K562 (cell line): Measurements from ENCODE around the gene PARD3B. TPM values are rescaled to one million over a fixed set of nuclear protein-coding genes. Genes with fewer than 3 reads are reported as not detected.

Experiments used
- TCF7 ChIP-seq: sonication (generic); IDR thresholded peaks from 2 replicates; pipeline ENCODE4 v1.6.1; 2016; ENCODE audit warnings: antibody characterized with exemption, borderline replicate concordance
- XRCC4 ChIP-seq: IDR thresholded peaks from one replicate; pipeline ENCODE4 v1.6.1; 2011; ENCODE audit not compliant: insufficient read depth, insufficient read length; ENCODE audit errors: extremely low read depth
- ZBTB40 ChIP-seq, 2 experiments: fragments of 450-650 bp in 1 of 2; sonication (generic) in 1 of 2; formaldehyde crosslinking in 1 of 2; IDR thresholded peaks; 2 replicates each; pipeline versions ENCODE4 v1.7.1 to v1.9.0; 2016 to 2022; ENCODE audit warnings: inconsistent platforms in 1 of 2, mild to moderate bottlenecking in 1 of 2, missing genetic modification reagents in 1 of 2
- ZNF212 ChIP-seq: fragments of 450-650 bp; formaldehyde crosslinking; IDR thresholded peaks from 2 replicates; pipeline ENCODE4 v1.4.0; 2020; ENCODE audit warnings: mild to moderate bottlenecking
- polyA plus RNA-seq, 8 experiments: library from polyadenylated mRNA; depleted of rRNA in 4 of 8; stranded (reverse) in 5 of 8; unstranded in 3 of 8; fragments of >200 nt; fragmentation: Nextera tagmentation in 2 of 8; fragmentation: Illumina TruSeq in 1 of 8; extraction: Ambion mirVana in 2 of 8; extraction: Trizol in 1 of 8; gene quantifications; 2 replicates each; pipeline versions ENCODE4 v1.2.1 to v1.2.3, GENCODE V29; 2011 to 2014; ENCODE audit warnings: inconsistent platforms in 1 of 8, missing spikeins in 1 of 8
- total RNA-seq, 7 experiments: library from RNA; depleted of rRNA in 6 of 7; stranded (reverse); fragments of >200 nt in 6 of 7; fragmentation: Illumina TruSeq in 2 of 7; extraction: Trizol in 2 of 7; gene quantifications; 2 replicates each; pipeline versions ENCODE4 v1.2.1 to v1.2.3, GENCODE V29; 2011 to 2021; ENCODE audit warnings: low replicate concordance in 1 of 7
- TF ChIP-seq, protein P1 (sequence below): fragments of 250-450 bp; sonication (Bioruptor Pico); IDR thresholded peaks from 2 replicates; pipeline ENCODE4 v1.4.0; 2020; ENCODE audit warnings: borderline replicate concordance

PARD3B gene
- total and polyA plus RNA-seq, 9 of the 15 experiments (the other 6 are each of a cell fraction or from before 2014, with no cell fraction given) = 0.15 to 3.0 (median 1.1) TPM

DNA sequence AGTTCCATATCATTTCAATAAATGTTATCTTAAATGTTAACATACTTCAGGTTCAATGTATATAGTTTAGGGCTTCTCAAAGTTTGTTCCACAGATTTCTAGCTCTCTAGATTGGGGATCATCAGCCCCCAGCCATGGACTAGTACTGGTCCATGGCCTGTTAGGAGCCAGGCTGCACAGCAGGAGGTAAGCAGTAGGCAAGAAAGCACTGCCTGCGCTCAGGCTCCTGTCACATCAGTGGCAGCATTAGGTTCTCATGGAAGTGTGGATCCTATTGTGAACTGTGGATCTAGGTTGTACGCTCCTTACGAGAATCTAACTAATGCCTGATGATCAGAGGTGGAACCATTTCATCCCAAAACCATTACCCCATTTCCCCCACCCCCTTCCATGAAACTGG is 531.1 kb downstream of the PARD3B start (continued):
- TF ChIP-seq ZBTB40 (IDR thresholded peaks at IDR 0.05) (no peak), ZBTB40 (CRISPR knock-in tag; IDR thresholded peaks at IDR 0.05) (no peak), ZNF212 (CRISPR knock-in tag) (no peak), TCF7 (no peak), XRCC4 (no peak)
- TF ChIP-seq, protein P1, sequence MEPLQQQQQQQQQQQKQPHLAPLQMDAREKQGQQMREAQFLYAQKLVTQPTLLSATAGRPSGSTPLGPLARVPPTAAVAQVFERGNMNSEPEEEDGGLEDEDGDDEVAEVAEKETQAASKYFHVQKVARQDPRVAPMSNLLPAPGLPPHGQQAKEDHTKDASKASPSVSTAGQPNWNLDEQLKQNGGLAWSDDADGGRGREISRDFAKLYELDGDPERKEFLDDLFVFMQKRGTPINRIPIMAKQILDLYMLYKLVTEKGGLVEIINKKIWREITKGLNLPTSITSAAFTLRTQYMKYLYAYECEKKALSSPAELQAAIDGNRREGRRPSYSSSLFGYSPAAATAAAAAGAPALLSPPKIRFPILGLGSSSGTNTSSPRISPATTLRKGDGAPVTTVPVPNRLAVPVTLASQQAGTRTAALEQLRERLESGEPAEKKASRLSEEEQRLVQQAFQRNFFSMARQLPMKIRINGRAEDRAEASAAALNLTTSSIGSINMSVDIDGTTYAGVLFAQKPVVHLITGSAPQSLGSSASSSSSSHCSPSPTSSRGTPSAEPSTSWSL (CRISPR knock-in tag) = no peak
